GM23248 (cell line): ENCODE data around the gene PREB.

Source experiments
- EZH2 ChIP-seq: fragments of 200-600 bp; sonication (generic); IDR thresholded peaks from 2 replicates; pipeline ENCODE4 v1.6.1; 2018; ENCODE audit warnings: antibody characterized with exemption, mild to moderate bottlenecking; ENCODE audit not compliant: insufficient read depth, poor library complexity, severe bottlenecking
- EZH2phosphoT487 ChIP-seq: fragments of 200-600 bp; sonication (generic); IDR thresholded peaks from 2 replicates; pipeline ENCODE4 v1.6.1; 2018; ENCODE audit warnings: antibody characterized with exemption, moderate library complexity, mild to moderate bottlenecking, low read depth; ENCODE audit not compliant: insufficient read depth

DNA sequence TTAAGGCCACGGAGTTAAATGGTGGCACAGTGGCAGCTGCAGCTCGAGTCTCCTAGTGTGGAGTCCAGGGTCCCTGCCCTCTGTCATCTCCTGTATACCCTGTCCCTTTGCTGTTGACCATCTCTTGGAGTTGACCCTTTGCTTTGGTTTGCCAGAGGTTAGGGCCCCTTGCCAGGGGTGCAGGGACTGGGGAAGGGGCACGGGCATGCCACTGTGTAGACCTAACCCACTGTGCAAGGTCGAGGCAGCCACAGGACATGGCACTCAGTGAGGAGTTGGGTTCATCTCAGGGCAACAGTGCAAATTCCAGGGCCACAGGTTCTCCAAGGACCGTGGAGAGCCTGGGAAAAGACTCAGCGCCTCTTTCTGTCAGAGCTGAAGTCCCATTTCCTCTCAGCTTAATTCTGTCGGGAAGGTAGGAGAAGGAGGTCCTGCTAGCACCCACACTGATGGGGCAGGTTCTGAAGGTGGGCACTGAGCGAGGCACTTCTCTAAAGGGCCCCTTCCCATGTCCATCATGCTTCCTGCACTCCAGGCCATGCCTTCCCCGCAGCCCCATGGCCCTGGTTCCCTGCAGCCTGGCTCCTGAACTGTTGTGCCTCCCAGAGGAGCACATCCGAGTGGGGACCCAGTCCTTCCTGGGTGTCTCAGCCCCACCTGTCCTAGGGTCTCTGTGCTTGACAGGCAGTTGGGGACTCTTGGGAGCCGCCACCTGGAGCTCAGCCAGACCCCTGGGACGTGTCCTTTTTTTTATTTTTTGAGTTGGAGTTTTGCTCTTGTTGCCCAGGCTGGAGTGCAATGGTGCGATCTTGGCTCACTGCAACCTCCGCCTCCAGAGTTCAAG lies 45.1 kb downstream of the PREB start:
- TF ChIP-seq EZH2phosphoT487 (no peak), EZH2 (no peak)
